GM19438 (cell line): Measurements from ENCODE around the gene CLDND2.

ENCODE experiments used
- ATAC-seq: cut with Tn5 transposase; IDR thresholded peaks from one replicate; pipeline ENCODE4 v1.9.1; 2021; ENCODE audit warnings: low read depth; ENCODE audit not compliant: unreplicated experiment

The CLDND2 gene

GRCh38 chr19:51337141-51337860 is 31.5 kb downstream of the CLDND2 start:
- no peak for ATAC-seq

GRCh38 chr19:51333836-51334460 is 34.9 kb downstream of the CLDND2 start:
- no peak for ATAC-seq

DNA sequence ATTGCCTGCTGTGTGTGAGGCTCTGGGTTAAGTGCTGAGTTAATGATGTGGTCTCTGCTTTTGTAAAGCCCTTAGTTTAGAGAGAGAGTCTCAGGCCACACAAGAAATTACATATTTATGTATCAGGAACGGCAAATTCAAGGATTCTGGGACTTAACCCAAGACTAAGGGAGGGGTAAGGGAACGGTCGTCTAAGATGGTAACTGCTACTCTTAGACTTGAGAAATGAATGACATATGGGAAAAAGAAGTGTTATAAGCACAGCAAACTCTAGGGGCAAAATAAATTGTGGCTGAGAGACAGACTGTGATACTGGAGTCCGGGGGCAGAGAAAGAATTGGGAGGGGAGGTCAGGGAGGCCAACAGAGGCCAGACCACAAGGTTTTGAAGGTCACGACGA is 37.1 kb downstream of the CLDND2 start:
- no peak for ATAC-seq

GRCh38 chr19:51331193-51331592 is 37.6 kb downstream of the CLDND2 start:
- no peak for ATAC-seq

DNA sequence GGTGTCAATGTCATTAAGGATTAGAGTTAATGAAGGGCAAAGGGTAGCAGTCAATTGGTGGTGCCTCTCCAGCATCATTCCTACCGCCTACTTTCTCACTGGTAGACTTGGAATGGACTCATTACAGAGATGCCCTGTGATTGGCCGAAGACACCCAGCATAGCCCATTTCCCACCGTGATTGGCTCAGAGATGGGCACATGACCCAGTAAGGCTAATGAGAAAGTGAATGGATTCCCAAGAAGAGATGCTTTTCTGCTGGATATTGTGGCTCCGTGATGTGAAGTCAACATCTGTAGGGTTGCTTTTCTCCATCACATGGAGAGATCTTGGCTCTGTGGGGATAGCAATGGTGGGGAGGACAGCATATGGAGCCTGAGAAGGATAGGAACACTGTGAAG is 38.4 kb downstream of the CLDND2 start:
- ATAC-seq = no peak

DNA sequence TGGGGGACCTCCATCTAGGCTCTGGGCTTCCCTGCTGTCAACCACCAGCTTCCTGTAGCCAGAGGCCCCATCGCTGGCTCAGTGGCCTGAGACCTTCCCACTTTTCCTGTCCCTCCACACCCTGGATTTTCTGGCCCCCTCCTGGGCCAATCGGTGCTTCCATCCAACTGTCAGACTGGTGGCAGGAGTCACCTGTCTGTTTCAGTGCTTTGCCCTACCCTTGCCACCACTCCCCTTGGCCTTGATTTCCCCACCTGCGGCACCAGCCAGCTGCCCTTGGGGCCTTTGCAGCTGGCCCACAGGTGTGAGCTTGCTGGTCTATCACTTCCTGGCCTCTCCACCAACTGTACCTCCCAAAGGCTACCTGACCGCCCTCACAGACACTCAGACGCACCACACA is 39.4 kb downstream of the CLDND2 start:
- ATAC-seq = no peak

GRCh38 chr19:51327066-51328001 is 41.5 kb downstream of the CLDND2 start:
- no peak for ATAC-seq

GRCh38 chr19:51326216-51327065 is 42.4 kb downstream of the CLDND2 start:
- no peak for ATAC-seq

- no peak for ATAC-seq
Observed at GRCh38 chr19:51325161-51325976, 43.4 kb downstream of the CLDND2 start.

DNA sequence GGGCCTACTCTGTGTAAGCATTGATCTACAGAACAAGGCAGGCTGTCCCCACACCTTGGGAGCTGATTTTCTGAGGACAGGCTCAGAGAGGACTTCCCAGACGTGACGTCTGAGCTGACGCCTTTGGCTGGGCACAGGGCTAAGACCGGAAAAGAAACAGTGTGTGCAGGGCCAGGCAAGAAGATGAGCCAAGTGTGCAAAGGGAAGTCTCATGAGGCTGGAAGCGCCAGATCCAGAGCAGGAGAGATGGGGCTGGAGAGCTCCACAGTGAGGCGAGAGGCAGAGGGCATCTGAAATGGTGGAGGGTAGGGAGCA is 44.7 kb downstream of the CLDND2 start:
- no peak for ATAC-seq

DNA sequence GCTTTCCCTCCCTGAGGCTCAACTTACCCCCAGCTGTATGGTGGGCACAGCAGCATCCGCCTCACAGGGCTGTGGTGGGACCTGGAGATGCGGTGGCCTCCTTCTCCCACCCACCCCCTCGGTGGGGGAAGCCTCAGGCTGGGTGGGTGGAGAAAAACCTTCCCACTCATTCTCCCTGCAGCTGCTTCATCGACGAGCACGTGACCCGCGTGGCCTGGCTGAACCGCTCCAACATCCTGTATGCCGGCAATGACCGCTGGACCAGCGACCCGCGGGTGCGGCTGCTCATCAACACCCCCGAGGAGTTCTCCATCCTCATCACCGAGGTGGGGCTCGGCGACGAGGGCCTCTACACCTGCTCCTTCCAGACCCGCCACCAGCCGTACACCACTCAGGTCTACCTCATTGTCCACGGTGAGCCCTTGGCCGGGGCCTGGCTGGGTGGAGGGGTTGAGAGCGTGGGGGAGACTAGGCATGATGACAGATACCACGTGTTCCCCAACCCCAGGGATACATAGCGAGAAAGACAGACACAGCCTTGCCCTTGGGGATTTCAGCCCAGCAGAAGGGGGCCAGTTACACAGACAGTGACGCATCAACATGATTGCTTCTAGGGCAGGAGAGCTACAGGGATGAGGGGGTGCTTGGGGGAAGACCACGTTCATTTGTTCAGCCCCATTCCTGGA is 45.2 kb downstream of the CLDND2 start:
- no peak for ATAC-seq

GRCh38 chr19:51321799-51322198 is 47.0 kb downstream of the CLDND2 start:
- no peak for ATAC-seq

DNA sequence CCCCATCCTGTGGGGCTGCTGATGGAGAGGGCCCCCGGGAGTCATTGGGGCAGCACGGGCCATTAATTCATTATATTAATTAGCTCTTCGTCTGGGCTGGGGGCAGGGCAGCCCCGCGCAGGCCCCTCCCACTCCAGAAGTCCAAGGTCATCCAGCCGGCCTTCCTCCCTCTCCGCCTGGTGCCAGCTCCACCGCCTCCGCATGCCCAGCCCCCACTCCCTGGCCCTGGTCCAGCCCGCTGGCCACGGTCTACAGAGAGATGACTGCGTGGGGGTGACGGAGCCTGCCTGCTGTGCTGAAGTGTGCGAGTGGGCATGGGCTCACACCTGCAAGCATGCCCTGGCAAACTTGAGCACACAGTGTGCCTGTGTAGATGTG is 48.5 kb downstream of the CLDND2 start:
- ATAC-seq = no peak

GRCh38 chr19:51319649-51320279 is 49.0 kb downstream of the CLDND2 start:
- ATAC-seq = no peak

- no peak for ATAC-seq
Observed at GRCh38 chr19:51318687-51319648, 49.8 kb downstream of the CLDND2 start.

GRCh38 chr19:51317968-51318367 is 50.8 kb downstream of the CLDND2 start:
- no peak for ATAC-seq

DNA sequence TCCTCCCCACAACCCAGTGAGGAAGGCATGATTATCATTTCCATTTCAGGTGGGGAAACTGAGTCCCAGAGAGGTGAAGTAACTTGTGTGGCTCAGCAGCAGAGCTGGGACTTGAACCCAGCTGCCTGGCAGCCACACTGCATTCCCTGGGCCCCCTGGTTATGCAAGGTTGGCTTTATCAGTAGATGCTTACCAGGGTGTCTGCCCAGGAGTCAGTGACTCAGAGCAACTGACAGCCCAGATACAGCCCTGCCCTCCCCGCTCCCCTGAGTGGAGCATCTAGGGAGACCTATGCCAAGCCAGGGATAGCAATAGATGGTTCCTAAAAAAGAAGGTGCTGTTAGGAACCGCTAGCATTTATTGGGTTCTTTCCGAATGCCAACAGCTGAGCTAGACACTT is 51.4 kb downstream of the CLDND2 start:
- no peak for ATAC-seq
